Measurements from ENCODE around the gene LRR1. TPM values are rescaled to one million over a fixed set of nuclear protein-coding genes. Genes with fewer than 3 reads are reported as not detected.

LRR1 gene
- total and polyA plus RNA-seq, 9 of the 15 experiments (the other 6 are each of a cell fraction or from before 2014, with no cell fraction given), result 26.5 to 58.1 (median 31.8) TPM

DNA sequence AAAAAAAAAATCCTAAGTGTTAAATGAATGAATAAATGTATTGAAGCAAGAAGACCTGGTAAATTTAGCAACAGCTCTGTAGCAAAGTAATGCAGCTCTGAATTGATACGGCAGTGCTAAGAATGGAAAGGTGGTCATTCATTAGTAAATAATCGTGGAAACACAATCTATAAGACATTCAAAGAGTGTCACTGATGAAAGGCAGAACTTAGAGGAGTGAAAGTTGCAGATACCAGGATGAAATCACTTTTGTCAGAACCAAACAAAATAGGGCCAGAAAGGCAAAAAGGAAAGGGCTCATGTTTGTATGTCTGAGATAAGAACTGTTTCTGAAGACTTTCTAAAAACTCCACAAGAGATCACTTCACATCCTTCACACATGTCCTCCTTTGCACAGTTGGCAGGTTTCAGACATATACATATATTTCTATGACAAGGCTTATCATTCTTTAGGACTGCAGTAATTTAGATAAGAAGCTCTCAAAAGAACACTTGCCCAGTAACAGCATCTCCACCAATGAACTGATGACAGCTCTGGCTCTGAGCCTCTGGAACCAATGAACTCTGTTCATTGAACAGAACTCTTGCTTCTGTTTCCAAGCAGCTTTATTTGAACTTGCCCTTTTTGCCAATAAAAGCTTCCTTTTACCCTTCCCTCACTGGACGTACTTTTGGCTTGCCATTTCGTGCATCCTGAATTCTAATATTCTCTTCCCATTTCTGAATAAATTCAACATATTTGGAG, 4.2 kb upstream of the LRR1 start (continued):
- TF ChIP-seq, protein P1, sequence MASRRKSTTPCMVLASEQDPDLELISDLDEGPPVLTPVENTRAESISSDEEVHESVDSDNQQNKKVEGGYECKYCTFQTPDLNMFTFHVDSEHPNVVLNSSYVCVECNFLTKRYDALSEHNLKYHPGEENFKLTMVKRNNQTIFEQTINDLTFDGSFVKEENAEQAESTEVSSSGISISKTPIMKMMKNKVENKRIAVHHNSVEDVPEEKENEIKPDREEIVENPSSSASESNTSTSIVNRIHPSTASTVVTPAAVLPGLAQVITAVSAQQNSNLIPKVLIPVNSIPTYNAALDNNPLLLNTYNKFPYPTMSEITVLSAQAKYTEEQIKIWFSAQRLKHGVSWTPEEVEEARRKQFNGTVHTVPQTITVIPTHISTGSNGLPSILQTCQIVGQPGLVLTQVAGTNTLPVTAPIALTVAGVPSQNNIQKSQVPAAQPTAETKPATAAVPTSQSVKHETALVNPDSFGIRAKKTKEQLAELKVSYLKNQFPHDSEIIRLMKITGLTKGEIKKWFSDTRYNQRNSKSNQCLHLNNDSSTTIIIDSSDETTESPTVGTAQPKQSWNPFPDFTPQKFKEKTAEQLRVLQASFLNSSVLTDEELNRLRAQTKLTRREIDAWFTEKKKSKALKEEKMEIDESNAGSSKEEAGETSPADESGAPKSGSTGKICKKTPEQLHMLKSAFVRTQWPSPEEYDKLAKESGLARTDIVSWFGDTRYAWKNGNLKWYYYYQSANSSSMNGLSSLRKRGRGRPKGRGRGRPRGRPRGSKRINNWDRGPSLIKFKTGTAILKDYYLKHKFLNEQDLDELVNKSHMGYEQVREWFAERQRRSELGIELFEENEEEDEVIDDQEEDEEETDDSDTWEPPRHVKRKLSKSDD (conservative IDR thresholded peaks at IDR 0.05; ENCODE audit: low read length), result no peak
- TF ChIP-seq SMARCE1 (IDR thresholded peaks at IDR 0.05) (peak; percentile 37; the same call in 1 of the 2 replicates), ZNF324 (CRISPR knock-in tag; IDR thresholded peaks at IDR 0.05) (no peak), TRIM24 (IDR thresholded peaks at IDR 0.05) (0 out of 4 replicates have a peak, but pooled peaks of 1 of the 2 experiments have one; percentile 30), EWSR1 (IDR thresholded peaks at IDR 0.05; ENCODE audit: borderline replicate concordance, low read depth, partially characterized antibody) (no peak), DPF2 (IDR thresholded peaks at IDR 0.05) (peak; percentile 84)

DNA sequence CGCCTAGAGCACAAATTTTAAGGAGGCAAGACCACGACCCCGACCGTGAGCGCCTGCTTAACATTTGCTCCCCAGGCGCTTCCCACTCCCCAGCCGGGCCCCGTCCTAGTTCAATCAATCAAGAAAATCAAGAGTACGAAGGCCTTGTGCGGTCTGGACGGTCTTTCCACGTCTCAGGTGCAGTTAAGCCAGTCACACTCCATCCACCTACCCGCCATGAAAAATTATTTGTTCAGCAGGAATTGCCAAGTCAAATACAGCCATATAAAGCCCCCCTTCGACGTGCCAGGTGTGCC, 603 bp upstream of the LRR1 start:
- Histone ChIP-seq H3K27ac (ENCODE audit: extremely low read depth, low read depth, low read length) (peak overlapping the region; percentile 96), H3K4me3 (peak overlapping the region; percentile 53), H4K20me1 (replicated peaks; ENCODE audit: control insufficient read depth, insufficient read depth, low read length) (no peaks in the 10 kb centered on the region), H3K9me3 (replicated peaks; ENCODE audit: control insufficient read depth, insufficient read depth, low read depth, low read length) (no peaks in the 10 kb centered on the region), H3K9me1 (ENCODE audit: control insufficient read depth, insufficient read depth, low read length) (no peaks in the 10 kb centered on the region), H3K9ac (ENCODE audit: insufficient read depth in 1 of 2, low read depth in 2 of 2, low read length in 2 of 2) (peak overlapping the region; percentile 92 to 100), H3K4me2 (ENCODE audit: insufficient read depth, low read length) (peak overlapping the region; percentile 88), H3K79me2 (ENCODE audit: control insufficient read depth, insufficient read depth, low read length) (peaks cover 45% of the 10 kb centered on the region), H3K4me1 (replicated peaks in 1 of 2; ENCODE audit: control insufficient read depth in 2 of 2, insufficient read depth in 2 of 2, low read length in 2 of 2) (peaks cover 13 to 25% of the 10 kb centered on the region in 2 experiments), H3K36me3 (ENCODE audit: control insufficient read depth, insufficient read depth, low read length) (peaks cover 19% of the 10 kb centered on the region; the same call in 2 of the 3 replicates), H2AFZ (ENCODE audit: low read depth, low read length) (peak overlapping the region; percentile 86), H3K27me3 (ENCODE audit: control insufficient read depth in 2 of 2, insufficient read depth in 2 of 2, low read length in 2 of 2) (no peaks in the 10 kb centered on the region)
- BruUV-seq (replicated peaks), result no TSS peak
- no peak for FAIRE-seq
- intact Hi-C loops (cut with micrococcal nuclease) (loop anchor here (1.0 to 2.0 kb wide), 2 partner anchors 22 to 35 kb away; partner anchors contain the start of genes MGAT2 and RPL36AL), in situ Hi-C loops (cut with MboI) (no loop called here)
- ChIA-PET CTCF (ENCODE audit: low intra/inter-chr PET ratio) (interaction anchor here (2.4 kb wide), 1 partner anchor 11 kb away, joined by 6 read pairs; no protein-coding TSS in a partner anchor), POLR2A (interaction anchor here (0.6 to 2.4 kb wide), 6 partner anchors 12 to 247 kb away, joined by 3 to 12 read pairs (median 4); partner anchors contain the start of genes RPL36AL and RPS29)
- peak in 3 of 4 experiments; percentile 12 to 46 (median 30) for DNase-seq (ENCODE audit: extremely low read depth in 1 of 4, low spot score in 3 of 4)
- WGBS (ENCODE audit: insufficient coverage, low coverage, missing lambda C conversion rate), result 0% methylated on average over 12 of the region's 15 CpGs
- ATAC-seq, result peak; percentile 29
- TF ChIP-seq MAZ (CRISPR knock-in tag; conservative IDR thresholded peaks at IDR 0.05 in 1 of 2, IDR thresholded peaks at IDR 0.05 in 1 of 2) (no peak), MECOM (CRISPR knock-in tag; IDR thresholded peaks at IDR 0.05) (no peak), SMAD3 (CRISPR knock-in tag; conservative IDR thresholded peaks at IDR 0.05) (no peak)
- TF ChIP-seq, protein P2, sequence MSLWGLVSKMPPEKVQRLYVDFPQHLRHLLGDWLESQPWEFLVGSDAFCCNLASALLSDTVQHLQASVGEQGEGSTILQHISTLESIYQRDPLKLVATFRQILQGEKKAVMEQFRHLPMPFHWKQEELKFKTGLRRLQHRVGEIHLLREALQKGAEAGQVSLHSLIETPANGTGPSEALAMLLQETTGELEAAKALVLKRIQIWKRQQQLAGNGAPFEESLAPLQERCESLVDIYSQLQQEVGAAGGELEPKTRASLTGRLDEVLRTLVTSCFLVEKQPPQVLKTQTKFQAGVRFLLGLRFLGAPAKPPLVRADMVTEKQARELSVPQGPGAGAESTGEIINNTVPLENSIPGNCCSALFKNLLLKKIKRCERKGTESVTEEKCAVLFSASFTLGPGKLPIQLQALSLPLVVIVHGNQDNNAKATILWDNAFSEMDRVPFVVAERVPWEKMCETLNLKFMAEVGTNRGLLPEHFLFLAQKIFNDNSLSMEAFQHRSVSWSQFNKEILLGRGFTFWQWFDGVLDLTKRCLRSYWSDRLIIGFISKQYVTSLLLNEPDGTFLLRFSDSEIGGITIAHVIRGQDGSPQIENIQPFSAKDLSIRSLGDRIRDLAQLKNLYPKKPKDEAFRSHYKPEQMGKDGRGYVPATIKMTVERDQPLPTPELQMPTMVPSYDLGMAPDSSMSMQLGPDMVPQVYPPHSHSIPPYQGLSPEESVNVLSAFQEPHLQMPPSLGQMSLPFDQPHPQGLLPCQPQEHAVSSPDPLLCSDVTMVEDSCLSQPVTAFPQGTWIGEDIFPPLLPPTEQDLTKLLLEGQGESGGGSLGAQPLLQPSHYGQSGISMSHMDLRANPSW (CRISPR knock-in tag; IDR thresholded peaks at IDR 0.05), result no peak
- TF ChIP-seq, protein P3, sequence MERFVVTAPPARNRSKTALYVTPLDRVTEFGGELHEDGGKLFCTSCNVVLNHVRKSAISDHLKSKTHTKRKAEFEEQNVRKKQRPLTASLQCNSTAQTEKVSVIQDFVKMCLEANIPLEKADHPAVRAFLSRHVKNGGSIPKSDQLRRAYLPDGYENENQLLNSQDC (CRISPR knock-in tag; IDR thresholded peaks at IDR 0.05), result no peak

All from K562 (cell line).